GM12878 (cell line): Measurements from ENCODE around the gene MCM3AP. TPM values are rescaled to one million over a fixed set of nuclear protein-coding genes. Genes with fewer than 3 reads are reported as not detected.

Experiments
- ATAC-seq: fragments of 200-7000 bp; cut with Tn5 transposase; 3 replicates; pipeline ENCODE4 v1.9.1; 2020; ENCODE audit warnings: mild to moderate bottlenecking, moderate library complexity
- BruUV-seq: library from RNA; stranded (reverse); fragments of 400-500 nt; replicated peaks from 2 replicates; lab custom pipeline; 2021; lab: Mats Ljungman, UMichigan
- CTCF ChIA-PET: fragments of 300-600 bp; sonication (Branson Sonifier 250); formaldehyde crosslinking; extraction: SDS; loops from one replicate; lab custom pipeline; 2021; ENCODE audit warnings: inconsistent platforms; lab: Yijun Ruan, JAX
- POLR2A ChIA-PET: fragments of 350-600 bp; formaldehyde crosslinking; extraction: SDS; loops from one replicate; lab custom pipeline; 2021; ENCODE audit warnings: inconsistent platforms; lab: Charles Lee
- RAD21 ChIA-PET: fragments of 300-600 bp; sonication (Branson Sonifier 250); formaldehyde crosslinking; loops from one replicate; lab custom pipeline; 2023; ENCODE audit warnings: antibody characterized with exemption; ENCODE audit not compliant: unreplicated experiment; lab: Charles Lee
- SMC1A ChIA-PET: fragments of 300-600 bp; sonication (Branson Sonifier 250); formaldehyde crosslinking; loops from one replicate; lab custom pipeline; 2023; ENCODE audit not compliant: unreplicated experiment, uncharacterized antibody; lab: Charles Lee
- DNase-seq: peaks from one replicate; pipeline ENCODE4 v3.0.0-alpha.2; 2011; ENCODE audit warnings: low read depth, low spot score
- FAIRE-seq: peaks from 3 replicates; lab custom pipeline; 2011; peaks lifted over from hg19 to GRCh38; lab: Jason Lieb, UNC
- H2AFZ ChIP-seq: 2 replicates; pipeline ENCODE4 v1.6.0; 2011; ENCODE audit warnings: low read depth, low read length, control low read depth; ENCODE audit not compliant: control insufficient read depth
- H3K27ac ChIP-seq: 2 replicates; pipeline ENCODE4 v1.5.1; 2011; ENCODE audit warnings: control low read depth; ENCODE audit not compliant: control insufficient read depth, insufficient read depth
- H3K27me3 ChIP-seq, 2 experiments: replicated peaks in 1 of 2; 2 replicates each; pipeline versions ENCODE4 v1.6.0 to v1.6.1; 2011; ENCODE audit warnings: low read length in 1 of 2; ENCODE audit not compliant: control insufficient read depth in 2 of 2, insufficient read depth in 2 of 2
- H3K36me3 ChIP-seq, 2 experiments: 2 replicates each; pipeline ENCODE4 v1.5.1; 2011; ENCODE audit warnings: low read length in 1 of 2; ENCODE audit not compliant: control insufficient read depth in 2 of 2, insufficient read depth in 2 of 2
- H3K4me1 ChIP-seq: 2 replicates; pipeline ENCODE4 v1.6.1; 2011; ENCODE audit warnings: mild to moderate bottlenecking, low read length, moderate library complexity, mixed read lengths; ENCODE audit not compliant: control insufficient read depth, insufficient read depth
- H3K4me2 ChIP-seq: 2 replicates; pipeline ENCODE4 v1.6.0; 2011; ENCODE audit warnings: control low read depth; ENCODE audit not compliant: control insufficient read depth, insufficient read depth
- H3K4me3 ChIP-seq: fragments of 200-600 bp; sonication (generic); 2 replicates; pipeline ENCODE4 v1.5.1; 2016
- H3K79me2 ChIP-seq: 2 replicates; pipeline ENCODE4 v1.6.0; 2011; ENCODE audit warnings: low read length; ENCODE audit not compliant: control insufficient read depth, insufficient read depth
- H3K9ac ChIP-seq: 2 replicates; pipeline ENCODE4 v1.8.0; 2011; ENCODE audit warnings: low read length, control low read depth, mixed read lengths; ENCODE audit not compliant: control insufficient read depth, insufficient read depth
- H3K9me3 ChIP-seq: replicated peaks from 3 replicates; pipeline ENCODE4 v1.5.1; 2011; ENCODE audit warnings: mild to moderate bottlenecking, low read length; ENCODE audit not compliant: control insufficient read depth, insufficient read depth
- H4K20me1 ChIP-seq: 2 replicates; pipeline ENCODE4 v1.6.0; 2011; ENCODE audit not compliant: control insufficient read depth, insufficient read depth
- DPF2 ChIP-seq: fragments of 450-650 bp; IDR thresholded peaks from 2 replicates; pipeline ENCODE4 v1.6.1; 2017; ENCODE audit warnings: mild to moderate bottlenecking
- E2F8 ChIP-seq: fragments of 450-650 bp; IDR thresholded peaks from 2 replicates; pipeline ENCODE4 v1.6.1; 2018; ENCODE audit warnings: mild to moderate bottlenecking, low read depth, moderate library complexity; ENCODE audit not compliant: partially characterized antibody
- HCFC1 ChIP-seq: fragments of 150-350 bp; IDR thresholded peaks from 2 replicates; pipeline ENCODE4 v1.6.1; 2014; ENCODE audit warnings: low read length
- RBBP5 ChIP-seq: fragments of 200-600 bp; sonication (generic); conservative IDR thresholded peaks from 2 replicates; pipeline ENCODE4 v1.6.1; 2016
- RUNX3 ChIP-seq: IDR thresholded peaks from 2 replicates; pipeline ENCODE4 v1.6.1; 2012; ENCODE audit warnings: low read length, inconsistent platforms
- SMAD5 ChIP-seq: IDR thresholded peaks from 2 replicates; pipeline ENCODE4 v1.6.1; 2016; ENCODE audit warnings: antibody characterized with exemption, low read depth
- SPI1 ChIP-seq: IDR thresholded peaks from 2 replicates; pipeline ENCODE4 v1.6.1; 2011; ENCODE audit warnings: low read depth, mild to moderate bottlenecking, low read length, moderate library complexity, borderline replicate concordance; ENCODE audit not compliant: insufficient read depth
- TARDBP ChIP-seq: IDR thresholded peaks from 2 replicates; pipeline ENCODE4 v1.6.1; 2016; ENCODE audit warnings: borderline replicate concordance
- whole genome bisulfite sequencing: methylation state at CpG from one replicate; pipeline ENCODE4 v1.1.6; 2016; ENCODE audit warnings: low lambda C conversion rate; ENCODE audit not compliant: insufficient replicate concordance, insufficient coverage; ENCODE audit errors: missing lambda C conversion rate; 5-methylcytosine and 5-hydroxymethylcytosine counted together
- in situ Hi-C: fragments of 300-500 bp; cut with MboI; formaldehyde crosslinking; loops from 9 replicates; pipeline ENCODE4 v1.14.3; 2018; ENCODE audit warnings: mixed read lengths
- intact Hi-C: fragments of 100-400 bp; cut with micrococcal nuclease; formaldehyde crosslinking; loops from one replicate; pipeline ENCODE4 v1.14.2; 2022; ENCODE audit not compliant: unreplicated experiment
- polyA plus RNA-seq, 11 experiments: library from polyadenylated mRNA; depleted of rRNA in 4 of 11; unstranded in 6 of 11; stranded (reverse) in 5 of 11; fragments of >200 nt; fragmentation: Nextera tagmentation in 4 of 11; fragmentation: Illumina TruSeq in 1 of 11; extraction: Ambion mirVana in 4 of 11; extraction: Trizol in 1 of 11; gene quantifications; 1 replicate in 1 of 11; 2 replicates in 10 of 11; pipeline versions ENCODE4 v1.2.1 to v1.2.3, GENCODE V29; 2011 to 2016; ENCODE audit warnings: inconsistent platforms in 2 of 11, missing spikeins in 2 of 11, low read depth in 1 of 11
- total RNA-seq, 4 experiments: library from RNA; depleted of rRNA in 3 of 4; stranded (reverse); fragments of >200 nt in 3 of 4; fragmentation: Illumina TruSeq in 1 of 4; extraction: Trizol in 1 of 4; gene quantifications; 2 replicates each; pipeline versions ENCODE4 v1.2.1 to v1.2.3, GENCODE V29; 2013 to 2021
- TF ChIP-seq, protein P1 (sequence below): fragments of 450-650 bp; IDR thresholded peaks from 2 replicates; pipeline ENCODE4 v1.6.1; 2017; ENCODE audit warnings: antibody characterized with exemption, mild to moderate bottlenecking, moderate library complexity
- TF ChIP-seq, protein P2 (sequence below): fragments of 450-650 bp; IDR thresholded peaks from 2 replicates; pipeline ENCODE4 v1.6.1; 2016; ENCODE audit warnings: mild to moderate bottlenecking, moderate library complexity, borderline replicate concordance
- TF ChIP-seq, protein P3 (sequence below): fragments of 450-650 bp; IDR thresholded peaks from 2 replicates; pipeline ENCODE4 v1.6.1; 2017; ENCODE audit warnings: mild to moderate bottlenecking, low read depth, inconsistent platforms; ENCODE audit not compliant: poor library complexity, severe bottlenecking

MCM3AP gene
- total and polyA plus RNA-seq, 10 of the 15 experiments (the other 5 are each of a cell fraction or from before 2014, with no cell fraction given), result 6.1 to 95.7 (median 47.0) TPM

DNA sequence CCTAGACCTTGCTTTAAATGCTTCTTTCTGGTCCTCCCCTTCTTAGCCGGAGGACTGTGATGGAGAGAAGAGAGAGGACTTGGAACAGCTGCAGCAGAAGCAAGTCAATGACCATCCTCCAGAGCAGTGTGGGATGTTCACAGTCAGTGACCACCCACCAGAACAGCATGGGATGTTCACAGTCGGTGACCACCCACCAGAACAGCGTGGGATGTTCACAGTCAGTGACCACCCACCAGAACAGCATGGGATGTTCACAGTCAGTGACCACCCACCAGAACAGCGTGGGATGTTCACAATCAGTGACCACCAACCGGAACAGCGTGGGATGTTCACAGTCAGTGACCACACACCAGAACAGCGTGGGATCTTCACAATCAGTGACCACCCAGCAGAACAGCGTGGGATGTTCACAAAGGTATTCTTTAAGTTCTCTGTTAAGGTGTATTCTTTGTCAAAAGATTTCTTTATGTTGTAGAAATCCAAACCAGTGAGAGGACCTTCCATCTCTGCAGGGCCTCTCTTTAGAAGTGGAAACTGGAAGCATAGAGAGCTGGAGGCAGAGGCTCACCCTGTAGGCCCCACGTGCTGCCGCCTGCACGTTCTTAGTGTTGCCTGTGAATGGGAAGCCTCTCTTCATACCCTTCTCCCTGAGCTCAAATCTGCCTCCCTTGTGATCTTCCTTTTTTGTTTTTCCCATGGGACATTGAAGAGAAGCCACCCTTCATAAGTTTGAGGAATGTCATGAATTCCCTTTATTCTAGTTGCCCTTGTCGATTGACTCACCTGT, 49.1 kb upstream of the MCM3AP start:
- SMC1A ChIA-PET, result interaction anchor here (0.7 to 1.1 kb wide), 2 partner anchors 9 to 191 kb away, joined by 3 to 4 read pairs; a partner anchor contains a TSS
- Histone ChIP-seq H2AFZ (no peak overlapping the region), H3K9ac (no peak overlapping the region), H3K4me1 (no peaks in the 10 kb centered on the region), H3K4me2 (no peak overlapping the region), H3K27me3 (no peaks in the 10 kb centered on the region), H4K20me1 (no peaks in the 10 kb centered on the region), H3K79me2 (no peaks in the 10 kb centered on the region), H3K27ac (no peak overlapping the region), H3K9me3 (no peaks in the 10 kb centered on the region; the same call in 2 of the 3 replicates), H3K4me3 (no peak overlapping the region), H3K36me3 (peaks cover 9 to 25% of the 10 kb centered on the region in 2 experiments)
- DNase-seq (no peak), ATAC-seq (no peak), FAIRE-seq (no peak)
- POLR2A ChIA-PET, result no interaction called here
- in situ Hi-C loops, result no loop called here
- CTCF ChIA-PET, result no interaction called here
- 34% methylated on average over 12 of the region's 12 CpGs for WGBS
- intact Hi-C loops, result no loop called here
- RAD21 ChIA-PET, result interaction anchor here (0.7 kb wide), 1 partner anchor 12 kb away, joined by 3 read pairs; no protein-coding TSS in a partner anchor
- no TSS peak for BruUV-seq
- no peak for TF ChIP-seq DPF2
- no peak for TF ChIP-seq HCFC1
- TF ChIP-seq, protein P1, sequence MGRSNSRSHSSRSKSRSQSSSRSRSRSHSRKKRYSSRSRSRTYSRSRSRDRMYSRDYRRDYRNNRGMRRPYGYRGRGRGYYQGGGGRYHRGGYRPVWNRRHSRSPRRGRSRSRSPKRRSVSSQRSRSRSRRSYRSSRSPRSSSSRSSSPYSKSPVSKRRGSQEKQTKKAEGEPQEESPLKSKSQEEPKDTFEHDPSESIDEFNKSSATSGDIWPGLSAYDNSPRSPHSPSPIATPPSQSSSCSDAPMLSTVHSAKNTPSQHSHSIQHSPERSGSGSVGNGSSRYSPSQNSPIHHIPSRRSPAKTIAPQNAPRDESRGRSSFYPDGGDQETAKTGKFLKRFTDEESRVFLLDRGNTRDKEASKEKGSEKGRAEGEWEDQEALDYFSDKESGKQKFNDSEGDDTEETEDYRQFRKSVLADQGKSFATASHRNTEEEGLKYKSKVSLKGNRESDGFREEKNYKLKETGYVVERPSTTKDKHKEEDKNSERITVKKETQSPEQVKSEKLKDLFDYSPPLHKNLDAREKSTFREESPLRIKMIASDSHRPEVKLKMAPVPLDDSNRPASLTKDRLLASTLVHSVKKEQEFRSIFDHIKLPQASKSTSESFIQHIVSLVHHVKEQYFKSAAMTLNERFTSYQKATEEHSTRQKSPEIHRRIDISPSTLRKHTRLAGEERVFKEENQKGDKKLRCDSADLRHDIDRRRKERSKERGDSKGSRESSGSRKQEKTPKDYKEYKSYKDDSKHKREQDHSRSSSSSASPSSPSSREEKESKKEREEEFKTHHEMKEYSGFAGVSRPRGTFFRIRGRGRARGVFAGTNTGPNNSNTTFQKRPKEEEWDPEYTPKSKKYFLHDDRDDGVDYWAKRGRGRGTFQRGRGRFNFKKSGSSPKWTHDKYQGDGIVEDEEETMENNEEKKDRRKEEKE, result no peak
- TF ChIP-seq, protein P2, sequence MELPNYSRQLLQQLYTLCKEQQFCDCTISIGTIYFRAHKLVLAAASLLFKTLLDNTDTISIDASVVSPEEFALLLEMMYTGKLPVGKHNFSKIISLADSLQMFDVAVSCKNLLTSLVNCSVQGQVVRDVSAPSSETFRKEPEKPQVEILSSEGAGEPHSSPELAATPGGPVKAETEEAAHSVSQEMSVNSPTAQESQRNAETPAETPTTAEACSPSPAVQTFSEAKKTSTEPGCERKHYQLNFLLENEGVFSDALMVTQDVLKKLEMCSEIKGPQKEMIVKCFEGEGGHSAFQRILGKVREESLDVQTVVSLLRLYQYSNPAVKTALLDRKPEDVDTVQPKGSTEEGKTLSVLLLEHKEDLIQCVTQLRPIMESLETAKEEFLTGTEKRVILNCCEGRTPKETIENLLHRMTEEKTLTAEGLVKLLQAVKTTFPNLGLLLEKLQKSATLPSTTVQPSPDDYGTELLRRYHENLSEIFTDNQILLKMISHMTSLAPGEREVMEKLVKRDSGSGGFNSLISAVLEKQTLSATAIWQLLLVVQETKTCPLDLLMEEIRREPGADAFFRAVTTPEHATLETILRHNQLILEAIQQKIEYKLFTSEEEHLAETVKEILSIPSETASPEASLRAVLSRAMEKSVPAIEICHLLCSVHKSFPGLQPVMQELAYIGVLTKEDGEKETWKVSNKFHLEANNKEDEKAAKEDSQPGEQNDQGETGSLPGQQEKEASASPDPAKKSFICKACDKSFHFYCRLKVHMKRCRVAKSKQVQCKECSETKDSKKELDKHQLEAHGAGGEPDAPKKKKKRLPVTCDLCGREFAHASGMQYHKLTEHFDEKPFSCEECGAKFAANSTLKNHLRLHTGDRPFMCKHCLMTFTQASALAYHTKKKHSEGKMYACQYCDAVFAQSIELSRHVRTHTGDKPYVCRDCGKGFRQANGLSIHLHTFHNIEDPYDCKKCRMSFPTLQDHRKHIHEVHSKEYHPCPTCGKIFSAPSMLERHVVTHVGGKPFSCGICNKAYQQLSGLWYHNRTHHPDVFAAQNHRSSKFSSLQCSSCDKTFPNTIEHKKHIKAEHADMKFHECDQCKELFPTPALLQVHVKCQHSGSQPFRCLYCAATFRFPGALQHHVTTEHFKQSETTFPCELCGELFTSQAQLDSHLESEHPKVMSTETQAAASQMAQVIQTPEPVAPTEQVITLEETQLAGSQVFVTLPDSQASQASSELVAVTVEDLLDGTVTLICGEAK, result no peak
- no peak for TF ChIP-seq SPI1
- TF ChIP-seq TARDBP, result no peak
- no peak for TF ChIP-seq SMAD5
- no peak for TF ChIP-seq E2F8
- TF ChIP-seq, protein P3, sequence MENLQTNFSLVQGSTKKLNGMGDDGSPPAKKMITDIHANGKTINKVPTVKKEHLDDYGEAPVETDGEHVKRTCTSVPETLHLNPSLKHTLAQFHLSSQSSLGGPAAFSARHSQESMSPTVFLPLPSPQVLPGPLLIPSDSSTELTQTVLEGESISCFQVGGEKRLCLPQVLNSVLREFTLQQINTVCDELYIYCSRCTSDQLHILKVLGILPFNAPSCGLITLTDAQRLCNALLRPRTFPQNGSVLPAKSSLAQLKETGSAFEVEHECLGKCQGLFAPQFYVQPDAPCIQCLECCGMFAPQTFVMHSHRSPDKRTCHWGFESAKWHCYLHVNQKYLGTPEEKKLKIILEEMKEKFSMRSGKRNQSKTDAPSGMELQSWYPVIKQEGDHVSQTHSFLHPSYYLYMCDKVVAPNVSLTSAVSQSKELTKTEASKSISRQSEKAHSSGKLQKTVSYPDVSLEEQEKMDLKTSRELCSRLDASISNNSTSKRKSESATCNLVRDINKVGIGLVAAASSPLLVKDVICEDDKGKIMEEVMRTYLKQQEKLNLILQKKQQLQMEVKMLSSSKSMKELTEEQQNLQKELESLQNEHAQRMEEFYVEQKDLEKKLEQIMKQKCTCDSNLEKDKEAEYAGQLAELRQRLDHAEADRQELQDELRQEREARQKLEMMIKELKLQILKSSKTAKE, result no peak
- TF ChIP-seq RUNX3, result peak; percentile 45; the same call in 1 of the 2 replicates
- no peak for TF ChIP-seq RBBP5
